Lower leg skin (tissue), 3 donors: Measurements from ENCODE around the gene KCNK7.

Experiments used
- CTCF ChIP-seq, 3 donors: fragments of 450-650 bp; IDR thresholded peaks; one replicate each; pipeline ENCODE4 v1.5.1; 2016; ENCODE audit warnings: antibody characterized with exemption in 3 of 3, mild to moderate bottlenecking in 3 of 3, moderate library complexity in 2 of 3
- POLR2A ChIP-seq, 2 donors: fragments of 450-650 bp; IDR thresholded peaks; one replicate each; pipeline ENCODE4 v1.6.1; 2016 to 2017; ENCODE audit warnings: antibody characterized with exemption in 2 of 2, mild to moderate bottlenecking in 1 of 2, moderate library complexity in 1 of 2

GRCh38 chr11:65618763-65619162 lies 23.2 kb upstream of the KCNK7 start:
- TF ChIP-seq CTCF (IDR thresholded peaks at IDR 0.05) (no peak), POLR2A (IDR thresholded peaks at IDR 0.05) (no peak)
